GM18499 (cell line): ENCODE results near the gene HAT1.

Source experiments
- ATAC-seq: cut with Tn5 transposase; IDR thresholded peaks from one replicate; pipeline ENCODE4 v1.9.1; 2021; ENCODE audit warnings: moderate number of reproducible peaks; ENCODE audit not compliant: insufficient read depth, unreplicated experiment

HAT1 gene

DNA sequence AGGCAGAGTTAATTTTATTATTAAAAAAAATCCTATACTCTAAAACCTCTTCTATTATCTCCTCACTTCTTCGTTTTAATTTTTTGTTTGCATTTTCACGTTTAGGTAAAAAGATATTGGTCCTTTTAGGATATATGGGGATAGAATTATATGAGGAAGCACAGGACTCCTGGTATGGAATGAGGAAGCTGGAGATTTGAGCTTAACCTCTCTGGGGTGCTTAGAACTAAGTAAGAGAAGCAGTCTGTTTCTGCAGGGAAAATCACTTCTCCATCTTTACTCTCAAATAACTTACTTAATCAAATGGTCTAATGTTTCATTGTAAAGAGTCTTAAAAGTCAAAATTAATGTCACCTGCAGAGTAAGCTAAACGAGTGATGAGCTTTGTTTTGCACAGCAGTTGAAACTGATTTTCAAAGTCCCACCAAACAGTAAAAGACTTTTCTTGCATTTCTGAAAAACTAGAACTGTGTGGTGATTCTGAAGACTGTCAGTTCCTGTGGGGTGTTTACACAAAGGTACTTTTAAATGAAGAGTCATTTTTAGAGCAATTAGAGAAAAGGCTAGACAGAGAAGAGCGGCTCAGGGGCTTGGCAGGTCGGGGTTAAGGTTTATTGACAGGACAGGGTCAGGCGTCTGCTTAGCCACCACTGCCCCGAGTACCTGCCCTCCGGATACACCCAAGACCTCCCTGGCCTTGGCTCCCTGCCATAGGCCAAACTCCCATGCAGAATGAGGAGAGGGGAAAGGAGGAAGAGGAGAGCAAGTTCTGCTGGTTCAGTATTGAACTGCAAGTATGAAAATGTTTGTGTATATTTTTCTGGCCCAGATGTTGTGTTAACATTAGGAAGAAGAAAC lies 99.0 kb downstream of the HAT1 start:
- no peak for ATAC-seq

DNA sequence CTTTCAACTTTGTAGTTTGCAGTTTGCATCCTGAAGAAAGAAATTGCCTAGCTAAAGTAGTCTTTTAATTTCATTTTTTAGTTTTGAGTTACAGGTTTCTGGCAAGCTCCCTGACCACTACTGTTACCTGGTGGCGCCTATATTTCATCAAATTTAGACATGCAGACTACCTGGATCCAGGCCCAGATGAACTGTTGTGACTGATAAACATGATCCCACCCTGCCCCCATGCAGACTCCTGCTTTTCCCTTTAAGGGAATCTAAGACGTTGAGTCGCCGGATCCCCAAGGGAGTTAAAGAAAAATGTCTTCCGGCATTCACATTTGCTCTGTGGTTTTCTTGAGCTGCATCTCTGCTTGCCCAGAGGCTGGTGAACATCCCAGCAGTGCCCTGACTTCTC lies 99.7 kb downstream of the HAT1 start:
- no peak for ATAC-seq

DNA sequence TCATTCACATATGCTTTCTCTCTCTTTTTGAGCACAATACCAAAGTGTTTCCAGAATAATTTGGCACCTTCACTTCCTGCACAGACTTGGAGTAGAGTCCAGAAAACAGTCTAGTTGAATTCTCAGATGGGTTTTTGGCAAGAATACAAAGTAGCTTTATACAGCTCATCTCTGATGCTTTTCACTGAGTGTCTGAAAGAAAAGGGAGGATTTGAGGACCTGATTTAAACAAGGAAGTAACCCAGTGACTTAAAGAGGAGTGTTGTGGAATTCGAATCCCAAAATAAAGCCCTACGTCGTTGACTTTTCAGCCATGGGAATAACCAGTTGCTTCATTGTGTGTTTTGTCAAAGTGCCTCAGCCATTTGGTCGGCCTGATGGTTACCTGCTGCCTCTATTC lies 109.3 kb downstream of the HAT1 start:
- no peak for ATAC-seq
